HepG2 (cell line): Measurements from ENCODE around the gene DMAC1. TPM values are rescaled to one million over a fixed set of nuclear protein-coding genes. Genes with fewer than 3 reads are reported as not detected.

Experiments
- ADNP ChIP-seq: sonication (generic); formaldehyde crosslinking; IDR thresholded peaks from 2 replicates; pipeline ENCODE4 v1.4.0; 2020; ENCODE audit warnings: missing genetic modification reagents
- HDAC2 ChIP-seq: sonication (generic); formaldehyde crosslinking; IDR thresholded peaks from 2 replicates; pipeline ENCODE4 v1.4.0; 2020; ENCODE audit warnings: missing genetic modification reagents
- HIVEP1 ChIP-seq: sonication (generic); formaldehyde crosslinking; IDR thresholded peaks from 2 replicates; pipeline ENCODE4 v1.4.0; 2020; ENCODE audit warnings: mild to moderate bottlenecking, missing genetic modification reagents
- KDM3A ChIP-seq: IDR thresholded peaks from 2 replicates; pipeline ENCODE4 v1.6.1; 2018; ENCODE audit warnings: low read depth, missing compliant biosample characterization
- MTA1 ChIP-seq: sonication (generic); formaldehyde crosslinking; IDR thresholded peaks from 2 replicates; pipeline ENCODE4 v1.4.0; 2020; ENCODE audit warnings: missing genetic modification reagents, mild to moderate bottlenecking, borderline replicate concordance
- NFIB ChIP-seq: sonication (generic); formaldehyde crosslinking; IDR thresholded peaks from 2 replicates; pipeline ENCODE4 v1.9.0; 2021; ENCODE audit warnings: missing genetic modification reagents, mild to moderate bottlenecking, borderline replicate concordance
- ONECUT2 ChIP-seq: sonication (generic); formaldehyde crosslinking; IDR thresholded peaks from 2 replicates; pipeline ENCODE4 v1.4.0; 2020; ENCODE audit warnings: missing genetic modification reagents
- PBX2 ChIP-seq: IDR thresholded peaks from 2 replicates; pipeline ENCODE4 v1.6.1; 2016; ENCODE audit warnings: control low read depth
- POGZ ChIP-seq: sonication (generic); formaldehyde crosslinking; IDR thresholded peaks from 2 replicates; pipeline ENCODE4 v1.4.0; 2020; ENCODE audit warnings: mild to moderate bottlenecking, missing genetic modification reagents
- PRDM15 ChIP-seq: sonication (generic); formaldehyde crosslinking; IDR thresholded peaks from 2 replicates; pipeline ENCODE4 v1.4.0; 2020; ENCODE audit warnings: missing genetic modification reagents
- PRMT3 ChIP-seq: sonication (generic); formaldehyde crosslinking; IDR thresholded peaks from 2 replicates; pipeline ENCODE4 v1.8.1; 2022; ENCODE audit warnings: low read depth, mild to moderate bottlenecking, moderate library complexity, missing genetic modification reagents, borderline replicate concordance
- RARA ChIP-seq: IDR thresholded peaks from 2 replicates; pipeline ENCODE4 v1.6.1; 2016; ENCODE audit warnings: missing genetic modification reagents, missing compliant biosample characterization
- SRSF1 ChIP-seq: fragments of 200-400 bp; formaldehyde crosslinking; optimal IDR thresholded peaks from 2 replicates; pipeline ENCODE3; 2017; ENCODE audit warnings: mild to moderate bottlenecking, low read depth, low read length, moderate library complexity
- SRSF4 ChIP-seq: fragments of 200-400 bp; formaldehyde crosslinking; IDR thresholded peaks from one replicate; pipeline ENCODE4 v1.6.1; 2018; ENCODE audit warnings: mild to moderate bottlenecking, low read depth, low read length, moderate library complexity; ENCODE audit not compliant: poor library complexity, severe bottlenecking
- ZBTB38 ChIP-seq: sonication (generic); formaldehyde crosslinking; IDR thresholded peaks from 2 replicates; pipeline ENCODE4 v1.5.1; 2020; ENCODE audit warnings: mild to moderate bottlenecking, missing genetic modification reagents
- ZFP36L2 ChIP-seq: sonication (generic); formaldehyde crosslinking; IDR thresholded peaks from 2 replicates; pipeline ENCODE4 v1.4.0; 2020; ENCODE audit warnings: missing genetic modification reagents
- ZFP41 ChIP-seq: sonication (generic); formaldehyde crosslinking; IDR thresholded peaks from 2 replicates; pipeline ENCODE4 v1.4.0; 2020; ENCODE audit warnings: mild to moderate bottlenecking, missing genetic modification reagents, borderline replicate concordance
- ZKSCAN8 ChIP-seq: IDR thresholded peaks from 2 replicates; pipeline ENCODE4 v1.6.1; 2016; ENCODE audit warnings: borderline replicate concordance, missing genetic modification reagents, missing compliant biosample characterization
- ZNF124 ChIP-seq: sonication (generic); formaldehyde crosslinking; IDR thresholded peaks from 2 replicates; pipeline ENCODE4 v1.4.0; 2020; ENCODE audit warnings: missing genetic modification reagents
- ZNF264 ChIP-seq: sonication (generic); formaldehyde crosslinking; IDR thresholded peaks from 2 replicates; pipeline ENCODE4 v1.4.0; 2020; ENCODE audit warnings: missing genetic modification reagents
- ZNF414 ChIP-seq: sonication (generic); formaldehyde crosslinking; IDR thresholded peaks from 2 replicates; pipeline ENCODE4 v1.5.0; 2020; ENCODE audit warnings: missing genetic modification reagents
- ZNF468 ChIP-seq: sonication (generic); formaldehyde crosslinking; IDR thresholded peaks from 2 replicates; pipeline ENCODE4 v1.8.0; 2022; ENCODE audit warnings: mild to moderate bottlenecking, moderate library complexity, missing genetic modification reagents
- ZNF563 ChIP-seq: sonication (generic); formaldehyde crosslinking; IDR thresholded peaks from 2 replicates; pipeline ENCODE4 v1.8.0; 2022; ENCODE audit warnings: mild to moderate bottlenecking, moderate library complexity, missing genetic modification reagents
- ZNF567 ChIP-seq: sonication (generic); formaldehyde crosslinking; IDR thresholded peaks from 2 replicates; pipeline ENCODE4 v1.8.1; 2023; ENCODE audit warnings: mild to moderate bottlenecking, missing genetic modification reagents, borderline replicate concordance
- ZNF572 ChIP-seq: sonication (generic); formaldehyde crosslinking; IDR thresholded peaks from 2 replicates; pipeline ENCODE4 v1.5.1; 2020; ENCODE audit warnings: mild to moderate bottlenecking, missing genetic modification reagents
- ZNF672 ChIP-seq: sonication (generic); formaldehyde crosslinking; IDR thresholded peaks from 2 replicates; pipeline ENCODE4 v1.8.1; 2022; ENCODE audit warnings: missing genetic modification reagents
- ZNF7 ChIP-seq: IDR thresholded peaks from 2 replicates; pipeline ENCODE4 v1.6.1; 2016; ENCODE audit warnings: missing biosample characterization, missing genetic modification reagents
- ZNF747 ChIP-seq: sonication (generic); formaldehyde crosslinking; IDR thresholded peaks from 2 replicates; pipeline ENCODE4 v1.8.1; 2023; ENCODE audit warnings: missing genetic modification reagents, mild to moderate bottlenecking, borderline replicate concordance
- polyA plus RNA-seq, 8 experiments: library from polyadenylated mRNA; depleted of rRNA in 3 of 8; stranded (reverse) in 7 of 8; unstranded in 1 of 8; fragments of >200 nt; fragmentation: Illumina TruSeq in 4 of 8; extraction: Trizol in 4 of 8; gene quantifications; 2 replicates each; pipeline versions ENCODE4 v1.2.1 to v1.2.3, GENCODE V29; 2011 to 2016; ENCODE audit warnings: low read depth in 4 of 8, missing spikeins in 1 of 8, mixed read lengths in 1 of 8; ENCODE audit not compliant: insufficient read depth in 1 of 8
- total RNA-seq, 5 experiments: library from RNA; depleted of rRNA; stranded (reverse); fragments of >200 nt; fragmentation: Illumina TruSeq; extraction: Trizol; gene quantifications; 2 replicates each; pipeline ENCODE4 v1.2.3, GENCODE V29; 2016; ENCODE audit warnings: low read depth in 1 of 5

The DMAC1 gene
- total and polyA plus RNA-seq, 2 of the 13 experiments (the other 11 are each of a cell fraction or from before 2014, with no cell fraction given) = 44.3 to 72.9 TPM

- TF ChIP-seq ZNF264 (CRISPR knock-in tag) = no peak
- no peak for TF ChIP-seq NFIB (CRISPR knock-in tag)
- TF ChIP-seq ZNF572 (CRISPR knock-in tag) = no peak
- TF ChIP-seq PRMT3 (CRISPR knock-in tag) = no peak
- TF ChIP-seq HDAC2 (CRISPR knock-in tag) = peak; percentile 39; the same call in 1 of the 2 replicates
- TF ChIP-seq ZNF414 (CRISPR knock-in tag) = no peak
- peak; percentile 42; the same call in 1 of the 2 replicates for TF ChIP-seq HIVEP1
- TF ChIP-seq ZNF672 (CRISPR knock-in tag) = no peak
- TF ChIP-seq ZKSCAN8 = no peak
- no peak for TF ChIP-seq ZNF468 (CRISPR knock-in tag)
- TF ChIP-seq ZFP41 (CRISPR knock-in tag) = no peak
- no peak for TF ChIP-seq SRSF4
- no peak for TF ChIP-seq ZNF747 (CRISPR knock-in tag)
- TF ChIP-seq ZFP36L2 = no peak
- TF ChIP-seq MTA1 (CRISPR knock-in tag) = no peak
- no peak for TF ChIP-seq ZNF567 (CRISPR knock-in tag)
- TF ChIP-seq ZBTB38 = 0 out of 2 replicates have a peak, but pooled peaks have one; percentile 25
- TF ChIP-seq SRSF1 = peak; percentile 70
- TF ChIP-seq RARA (CRISPR knock-in tag) = no peak
- no peak for TF ChIP-seq KDM3A (CRISPR knock-in tag)
- TF ChIP-seq PRDM15 (CRISPR knock-in tag) = no peak; the same call in 1 of the 2 replicates
- no peak for TF ChIP-seq POGZ (CRISPR knock-in tag)
- no peak for TF ChIP-seq ADNP (CRISPR knock-in tag)
- TF ChIP-seq ONECUT2 = no peak
- TF ChIP-seq PBX2 (CRISPR knock-in tag) = no peak
- no peak for TF ChIP-seq ZNF7 (CRISPR knock-in tag)
- 0 out of 2 replicates have a peak, but pooled peaks have one; percentile 40 for TF ChIP-seq ZNF563 (CRISPR knock-in tag)
- no peak for TF ChIP-seq ZNF124
Measured at GRCh38 chr9:7799234-7799943, at the start of gene DMAC1 (continued).
